ENCODE results near the gene ZNF785. TPM values are rescaled to one million over a fixed set of nuclear protein-coding genes. Genes with fewer than 3 reads are reported as not detected.
"Not testable (repeated sequence)": the region's sequence is repeated elsewhere in the genome, so short reads cannot be mapped to it uniquely, and the experiment has no call there.

Gene ZNF785
- total and polyA plus RNA-seq, 2 of the 13 experiments (the other 11 are each of a cell fraction or from before 2014, with no cell fraction given), result 0.01 TPM; not detected in 1

DNA sequence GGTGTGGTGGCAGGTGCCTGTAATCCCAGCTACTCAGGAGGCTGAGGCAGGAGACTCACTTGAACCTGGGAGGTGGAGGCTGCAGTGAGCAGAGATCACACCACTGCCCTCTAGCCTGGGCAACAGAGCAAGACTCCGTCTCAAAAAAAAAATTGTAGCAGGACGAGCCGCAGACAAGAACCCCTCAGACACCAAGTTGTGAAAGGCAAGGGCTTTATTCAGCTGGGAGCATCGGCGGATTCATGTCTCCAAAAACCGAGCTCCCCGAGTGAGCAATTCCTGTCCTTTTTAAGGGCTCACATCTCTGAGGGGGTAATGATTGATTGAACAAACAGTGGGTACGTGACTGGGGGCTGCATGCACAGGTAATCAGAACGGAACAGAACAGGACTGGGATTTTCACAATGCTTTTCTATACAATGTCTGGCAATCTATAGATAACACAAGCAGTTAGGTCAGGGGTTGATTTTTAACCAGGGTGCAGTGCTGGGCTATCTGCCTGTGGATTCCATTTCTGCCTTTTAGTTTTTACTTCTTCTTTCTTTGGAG lies 44.5 kb downstream of the ZNF785 start (continued):
- TF ChIP-seq, protein P1, sequence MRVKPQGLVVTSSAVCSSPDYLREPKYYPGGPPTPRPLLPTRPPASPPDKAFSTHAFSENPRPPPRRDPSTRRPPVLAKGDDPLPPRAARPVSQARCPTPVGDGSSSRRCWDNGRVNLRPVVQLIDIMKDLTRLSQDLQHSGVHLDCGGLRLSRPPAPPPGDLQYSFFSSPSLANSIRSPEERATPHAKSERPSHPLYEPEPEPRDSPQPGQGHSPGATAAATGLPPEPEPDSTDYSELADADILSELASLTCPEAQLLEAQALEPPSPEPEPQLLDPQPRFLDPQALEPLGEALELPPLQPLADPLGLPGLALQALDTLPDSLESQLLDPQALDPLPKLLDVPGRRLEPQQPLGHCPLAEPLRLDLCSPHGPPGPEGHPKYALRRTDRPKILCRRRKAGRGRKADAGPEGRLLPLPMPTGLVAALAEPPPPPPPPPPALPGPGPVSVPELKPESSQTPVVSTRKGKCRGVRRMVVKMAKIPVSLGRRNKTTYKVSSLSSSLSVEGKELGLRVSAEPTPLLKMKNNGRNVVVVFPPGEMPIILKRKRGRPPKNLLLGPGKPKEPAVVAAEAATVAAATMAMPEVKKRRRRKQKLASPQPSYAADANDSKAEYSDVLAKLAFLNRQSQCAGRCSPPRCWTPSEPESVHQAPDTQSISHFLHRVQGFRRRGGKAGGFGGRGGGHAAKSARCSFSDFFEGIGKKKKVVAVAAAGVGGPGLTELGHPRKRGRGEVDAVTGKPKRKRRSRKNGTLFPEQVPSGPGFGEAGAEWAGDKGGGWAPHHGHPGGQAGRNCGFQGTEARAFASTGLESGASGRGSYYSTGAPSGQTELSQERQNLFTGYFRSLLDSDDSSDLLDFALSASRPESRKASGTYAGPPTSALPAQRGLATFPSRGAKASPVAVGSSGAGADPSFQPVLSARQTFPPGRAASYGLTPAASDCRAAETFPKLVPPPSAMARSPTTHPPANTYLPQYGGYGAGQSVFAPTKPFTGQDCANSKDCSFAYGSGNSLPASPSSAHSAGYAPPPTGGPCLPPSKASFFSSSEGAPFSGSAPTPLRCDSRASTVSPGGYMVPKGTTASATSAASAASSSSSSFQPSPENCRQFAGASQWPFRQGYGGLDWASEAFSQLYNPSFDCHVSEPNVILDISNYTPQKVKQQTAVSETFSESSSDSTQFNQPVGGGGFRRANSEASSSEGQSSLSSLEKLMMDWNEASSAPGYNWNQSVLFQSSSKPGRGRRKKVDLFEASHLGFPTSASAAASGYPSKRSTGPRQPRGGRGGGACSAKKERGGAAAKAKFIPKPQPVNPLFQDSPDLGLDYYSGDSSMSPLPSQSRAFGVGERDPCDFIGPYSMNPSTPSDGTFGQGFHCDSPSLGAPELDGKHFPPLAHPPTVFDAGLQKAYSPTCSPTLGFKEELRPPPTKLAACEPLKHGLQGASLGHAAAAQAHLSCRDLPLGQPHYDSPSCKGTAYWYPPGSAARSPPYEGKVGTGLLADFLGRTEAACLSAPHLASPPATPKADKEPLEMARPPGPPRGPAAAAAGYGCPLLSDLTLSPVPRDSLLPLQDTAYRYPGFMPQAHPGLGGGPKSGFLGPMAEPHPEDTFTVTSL (CRISPR knock-in tag; IDR thresholded peaks at IDR 0.05; ENCODE audit: borderline replicate concordance), result peak; percentile 88
- TF ChIP-seq FOXO4 (CRISPR knock-in tag; conservative IDR thresholded peaks at IDR 0.05), result 0 out of 2 replicates have a peak, but pooled peaks have one; percentile 41
- TF ChIP-seq ZBTB20 (CRISPR knock-in tag; IDR thresholded peaks at IDR 0.05; ENCODE audit: borderline replicate concordance, low read depth), result peak; percentile 100
- not testable (repeated sequence) for TF ChIP-seq NR2F6 (IDR thresholded peaks at IDR 0.05); CREM (CRISPR knock-in tag; IDR thresholded peaks at IDR 0.05)
- peak; percentile 55 for TF ChIP-seq NR2F6 (CRISPR knock-in tag; IDR thresholded peaks at IDR 0.05)
- TF ChIP-seq NR2F2 (IDR thresholded peaks at IDR 0.05; ENCODE audit: borderline replicate concordance, low read depth), result peak; percentile 50; the same call in 1 of the 2 replicates
- 0 out of 2 replicates have a peak, but pooled peaks have one; percentile 18 for TF ChIP-seq ZNF510 (CRISPR knock-in tag; IDR thresholded peaks at IDR 0.05; ENCODE audit: low read depth)
- TF ChIP-seq, protein P2, sequence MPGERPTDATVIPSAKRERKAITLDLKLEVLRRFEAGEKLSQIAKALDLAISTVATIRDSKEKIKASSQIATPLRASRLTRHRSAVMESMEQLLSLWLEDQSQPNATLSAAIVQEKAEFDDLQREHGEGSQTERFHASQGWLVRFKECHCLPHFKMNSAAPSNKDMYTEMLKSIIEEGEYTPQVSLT (CRISPR knock-in tag; IDR thresholded peaks at IDR 0.05; ENCODE audit: borderline replicate concordance, low read depth), result 0 out of 2 replicates have a peak, but pooled peaks have one; percentile 82
- TF ChIP-seq SALL1 (CRISPR knock-in tag; IDR thresholded peaks at IDR 0.05), result peak; percentile 80
- TF ChIP-seq SOX13 (IDR thresholded peaks at IDR 0.05), result peak; percentile 86; the same call in 1 of the 2 replicates
- TF ChIP-seq SOX13 (CRISPR knock-in tag; conservative IDR thresholded peaks at IDR 0.05 in 1 of 2, IDR thresholded peaks at IDR 0.05 in 1 of 2), result peak in 1 of 2 experiments; percentile 73; a peak in 1 of 4 replicates
- TF ChIP-seq ZNF121 (CRISPR knock-in tag; IDR thresholded peaks at IDR 0.05), result peak; percentile 99
- TF ChIP-seq YEATS4 (CRISPR knock-in tag; IDR thresholded peaks at IDR 0.05; ENCODE audit: borderline replicate concordance), result peak; percentile 64; the same call in 1 of the 2 replicates
- TF ChIP-seq, protein P3, sequence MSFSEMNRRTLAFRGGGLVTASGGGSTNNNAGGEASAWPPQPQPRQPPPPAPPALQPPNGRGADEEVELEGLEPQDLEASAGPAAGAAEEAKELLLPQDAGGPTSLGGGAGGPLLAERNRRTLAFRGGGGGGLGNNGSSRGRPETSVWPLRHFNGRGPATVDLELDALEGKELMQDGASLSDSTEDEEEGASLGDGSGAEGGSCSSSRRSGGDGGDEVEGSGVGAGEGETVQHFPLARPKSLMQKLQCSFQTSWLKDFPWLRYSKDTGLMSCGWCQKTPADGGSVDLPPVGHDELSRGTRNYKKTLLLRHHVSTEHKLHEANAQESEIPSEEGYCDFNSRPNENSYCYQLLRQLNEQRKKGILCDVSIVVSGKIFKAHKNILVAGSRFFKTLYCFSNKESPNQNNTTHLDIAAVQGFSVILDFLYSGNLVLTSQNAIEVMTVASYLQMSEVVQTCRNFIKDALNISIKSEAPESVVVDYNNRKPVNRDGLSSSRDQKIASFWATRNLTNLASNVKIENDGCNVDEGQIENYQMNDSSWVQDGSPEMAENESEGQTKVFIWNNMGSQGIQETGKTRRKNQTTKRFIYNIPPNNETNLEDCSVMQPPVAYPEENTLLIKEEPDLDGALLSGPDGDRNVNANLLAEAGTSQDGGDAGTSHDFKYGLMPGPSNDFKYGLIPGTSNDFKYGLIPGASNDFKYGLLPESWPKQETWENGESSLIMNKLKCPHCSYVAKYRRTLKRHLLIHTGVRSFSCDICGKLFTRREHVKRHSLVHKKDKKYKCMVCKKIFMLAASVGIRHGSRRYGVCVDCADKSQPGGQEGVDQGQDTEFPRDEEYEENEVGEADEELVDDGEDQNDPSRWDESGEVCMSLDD (CRISPR knock-in tag; IDR thresholded peaks at IDR 0.05; ENCODE audit: borderline replicate concordance), result peak; percentile 16; the same call in 1 of the 2 replicates
- peak; percentile 91; the same call in 1 of the 2 replicates for TF ChIP-seq ZNF235 (CRISPR knock-in tag; IDR thresholded peaks at IDR 0.05; ENCODE audit: borderline replicate concordance)
- peak; percentile 72 for TF ChIP-seq CREM (IDR thresholded peaks at IDR 0.05)
- TF ChIP-seq ZNF670 (CRISPR knock-in tag; IDR thresholded peaks at IDR 0.05; ENCODE audit: borderline replicate concordance), result peak; percentile 73; the same call in 1 of the 2 replicates
- peak; percentile 82; the same call in 1 of the 2 replicates for TF ChIP-seq ZNF33A (CRISPR knock-in tag; IDR thresholded peaks at IDR 0.05; ENCODE audit: borderline replicate concordance)
